Psoas muscle (tissue), 8 donors: ENCODE results near the gene OLA1. TPM values are rescaled to one million over a fixed set of nuclear protein-coding genes. Genes with fewer than 3 reads are reported as not detected.

Experiments
- ATAC-seq, 4 donors: fragments of 200-7000 bp; cut with Tn5 transposase; one replicate each; pipeline ENCODE4 v1.9.1; 2020; ENCODE audit warnings: moderate library complexity in 3 of 4, mild to moderate bottlenecking in 2 of 4
- DNase-seq, 2 donors: peaks; one replicate each; pipeline ENCODE4 v3.0.0-alpha.2; 2020
- H3K27ac ChIP-seq: fragments of 200-600 bp; one replicate; pipeline ENCODE4 v1.8.0; 2022
- H3K27me3 ChIP-seq, 3 donors: fragments of 200-600 bp in 1 of 3; one replicate each; pipeline versions ENCODE4 v1.6.1 to v1.8.0; 2013 to 2022; ENCODE audit warnings: low read length in 2 of 3, mild to moderate bottlenecking in 2 of 3, moderate library complexity in 1 of 3; ENCODE audit not compliant: insufficient read depth in 3 of 3
- H3K36me3 ChIP-seq, 2 donors: fragments of 200-600 bp in 1 of 2; one replicate each; pipeline versions ENCODE4 v1.6.1 to v1.8.0; 2013 to 2022; ENCODE audit warnings: low read depth in 1 of 2, mild to moderate bottlenecking in 1 of 2, moderate library complexity in 1 of 2; ENCODE audit not compliant: insufficient read depth in 1 of 2
- H3K4me1 ChIP-seq: fragments of 200-600 bp; one replicate; pipeline ENCODE4 v1.8.0; 2022
- H3K4me3 ChIP-seq: fragments of 200-600 bp; one replicate; pipeline ENCODE4 v1.8.0; 2022; ENCODE audit warnings: mild to moderate bottlenecking
- H3K9me3 ChIP-seq: fragments of 200-600 bp; one replicate; pipeline ENCODE4 v1.8.0; 2022
- CTCF ChIP-seq: fragments of 200-600 bp; IDR thresholded peaks from one replicate; pipeline ENCODE4 v1.8.0; 2022; ENCODE audit warnings: antibody characterized with exemption
- WGBS, 3 donors: extraction: QIAGEN DNeasy Blood & Tissue Kit; methylation state at CpG; one replicate each; pipeline versions ENCODE4 v1.1.6 to v1.1.7; 2013; 5-methylcytosine and 5-hydroxymethylcytosine counted together
- intact Hi-C, 2 donors: fragments of 100-400 bp; cut with DNase I; formaldehyde crosslinking; loops; one replicate each; pipeline versions ENCODE4 v1.11.0 to v1.14.2; 2022
- polyA plus RNA-seq, 3 donors: library from polyadenylated mRNA; stranded (reverse); fragments of 200-250 nt; gene quantifications; one replicate each; pipeline ENCODE4 v1.2.3, GENCODE V29; 2013
- total RNA-seq, 4 donors: library from RNA; stranded (reverse); fragmentation: NEBNext Ultra II Directional in 2 of 4; extraction: Animal tissue kit (Norgen Biotek cat#: 25700) in 2 of 4; gene quantifications; one replicate each; pipeline versions ENCODE4 v1.2.1 to v1.2.4, GENCODE V29; 2021 to 2023
- donor health status: healthy with polysubstance abuse.
- donor health status: DM: no; HTN: no; CAD: no; lungs with moderate emphysema.
- donor health status: Bipolar disorder and iron deficiency.
- donor health status: healthy.
- donor health status: DM: yes; HTN: yes; CAD: no.
- donor health status: DM: no; HTN: no; CAD: no.
- donor health status: DM: no; HTN: no; CAD: no.
- donor health status: DM: yes; HTN: yes; CAD: no.

The OLA1 gene
- total and polyA plus RNA-seq, 7 donors = 86.8 to 125 (median 112) TPM

- H3K9me3 ChIP-seq = no peaks in the 10 kb centered on the region
- 78 to 81% (median 80%) methylated on average over 7 of the region's 7 CpGs for WGBS, 3 donors
- H3K4me1 ChIP-seq = no peaks in the 10 kb centered on the region
- H3K36me3 ChIP-seq = peaks cover 0 to 9% of the 10 kb centered on the region in 2 donors
- no peak overlapping the region for H3K27ac ChIP-seq
- DNase-seq = no peak
- no peaks in the 10 kb centered on the region for H3K27me3 ChIP-seq
- intact Hi-C loops = no loop called here
- TF ChIP-seq CTCF = no peak
- no peak for ATAC-seq
- H3K4me3 ChIP-seq = no peak overlapping the region
These were observed 29.6 kb downstream of the OLA1 start for GRCh38 chr2:174218773-174219172.

GRCh38 chr2:174217869-174218268 is 30.5 kb downstream of the OLA1 start:
- Histone ChIP-seq H3K4me3 (no peak overlapping the region), H3K27me3 (no peaks in the 10 kb centered on the region), H3K9me3 (no peaks in the 10 kb centered on the region), H3K27ac (no peak overlapping the region), H3K4me1 (no peaks in the 10 kb centered on the region), H3K36me3 (peaks cover 0 to 7% of the 10 kb centered on the region in 2 donors)
- WGBS, 3 donors = 69 to 93% (median 77%) methylated on average over 1 of the region's 1 CpG
- TF ChIP-seq CTCF = no peak
- no peak for ATAC-seq
- no peak for DNase-seq
- intact Hi-C loops = no loop called here

- intact Hi-C loops = no loop called here
- no peak for TF ChIP-seq CTCF
- H3K27me3 ChIP-seq = no peaks in the 10 kb centered on the region
- DNase-seq (no peak), ATAC-seq (no peak)
- no peak overlapping the region for H3K4me3 ChIP-seq
- no peaks in the 10 kb centered on the region for H3K4me1 ChIP-seq
- H3K36me3 ChIP-seq = no peaks in the 10 kb centered on the region
- no peak overlapping the region for H3K27ac ChIP-seq
- H3K9me3 ChIP-seq = no peaks in the 10 kb centered on the region
These were observed 36.4 kb downstream of the OLA1 start for GRCh38 chr2:174211954-174212353.

GRCh38 chr2:174210862-174211261 is 37.5 kb downstream of the OLA1 start:
- no peaks in the 10 kb centered on the region for H3K36me3 ChIP-seq
- TF ChIP-seq CTCF = no peak
- H3K4me3 ChIP-seq = no peak overlapping the region
- DNase-seq (no peak), ATAC-seq (no peak)
- H3K27me3 ChIP-seq = no peaks in the 10 kb centered on the region
- H3K9me3 ChIP-seq = no peaks in the 10 kb centered on the region
- no peak overlapping the region for H3K27ac ChIP-seq
- intact Hi-C loops = no loop called here
- WGBS, 3 donors = 83 to 98% (median 90%) methylated on average over 2 of the region's 2 CpGs
- no peaks in the 10 kb centered on the region for H3K4me1 ChIP-seq

GRCh38 chr2:174209325-174209724 is 39.0 kb downstream of the OLA1 start:
- Histone ChIP-seq H3K4me3 (no peak overlapping the region), H3K27me3 (no peaks in the 10 kb centered on the region), H3K4me1 (no peaks in the 10 kb centered on the region), H3K27ac (no peak overlapping the region), H3K36me3 (no peaks in the 10 kb centered on the region), H3K9me3 (no peaks in the 10 kb centered on the region)
- ATAC-seq (no peak), DNase-seq (no peak)
- intact Hi-C loops = no loop called here
- 86 to 95% (median 90%) methylated on average over 2 of the region's 2 CpGs for WGBS, 3 donors
- no peak for TF ChIP-seq CTCF
